Gastrocnemius medialis (tissue), 4 donors: Measurements from ENCODE around the gene SALL3.

ENCODE experiments used
- POLR2A ChIP-seq, 2 donors: fragments of 450-650 bp; IDR thresholded peaks; one replicate each; pipeline ENCODE4 v1.6.1; 2017; ENCODE audit warnings: antibody characterized with exemption in 2 of 2, mild to moderate bottlenecking in 2 of 2, moderate library complexity in 2 of 2
- TF ChIP-seq, protein P1 (sequence below), 5 experiments: fragments of 450-650 bp in 3 of 5; fragments of 200-600 bp in 2 of 5; sonication (generic) in 2 of 5; IDR thresholded peaks in 4 of 5; conservative IDR thresholded peaks in 1 of 5; 1 replicate in 4 of 5; 2 replicates in 1 of 5; pipeline ENCODE4 v1.5.1; 2016 to 2019; ENCODE audit warnings: antibody characterized with exemption in 5 of 5, mild to moderate bottlenecking in 3 of 5, moderate library complexity in 3 of 5

DNA sequence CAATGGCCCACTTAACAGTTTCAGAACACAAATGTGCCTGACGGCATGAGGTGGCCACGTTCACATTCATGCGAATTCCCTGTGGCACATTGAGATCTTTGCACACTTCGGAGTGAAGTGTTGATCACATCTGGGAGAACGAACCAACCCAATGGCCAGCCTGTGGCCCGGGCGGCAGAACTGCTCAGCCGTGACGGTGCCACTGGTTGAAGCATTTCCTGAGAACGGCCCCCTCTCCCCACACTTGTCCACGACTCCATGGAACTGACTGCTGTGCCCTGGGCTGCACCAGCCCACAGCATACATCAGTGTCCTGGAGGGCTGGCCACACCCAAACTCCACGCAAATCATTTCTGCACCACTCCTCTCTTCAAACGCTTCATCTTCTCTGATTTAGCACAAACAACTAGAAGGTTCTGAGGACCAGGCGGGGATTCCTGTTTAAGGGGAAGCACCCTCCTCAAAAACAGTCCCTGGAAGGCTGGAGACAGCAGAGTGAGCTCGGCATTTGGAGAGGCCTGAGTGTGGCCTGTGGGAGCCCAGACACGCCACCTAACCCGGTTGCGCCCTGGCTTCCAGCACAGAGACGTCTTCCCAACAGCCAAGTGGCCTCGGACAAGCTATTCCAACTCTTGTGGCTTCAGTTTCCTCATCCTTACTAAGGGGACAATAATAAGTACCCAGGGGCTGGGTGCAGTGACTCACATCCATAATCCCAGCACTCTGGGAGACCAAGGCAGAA, 9.9 kb upstream of the SALL3 start:
- TF ChIP-seq POLR2A (IDR thresholded peaks at IDR 0.05), result no peak
- TF ChIP-seq, protein P1, sequence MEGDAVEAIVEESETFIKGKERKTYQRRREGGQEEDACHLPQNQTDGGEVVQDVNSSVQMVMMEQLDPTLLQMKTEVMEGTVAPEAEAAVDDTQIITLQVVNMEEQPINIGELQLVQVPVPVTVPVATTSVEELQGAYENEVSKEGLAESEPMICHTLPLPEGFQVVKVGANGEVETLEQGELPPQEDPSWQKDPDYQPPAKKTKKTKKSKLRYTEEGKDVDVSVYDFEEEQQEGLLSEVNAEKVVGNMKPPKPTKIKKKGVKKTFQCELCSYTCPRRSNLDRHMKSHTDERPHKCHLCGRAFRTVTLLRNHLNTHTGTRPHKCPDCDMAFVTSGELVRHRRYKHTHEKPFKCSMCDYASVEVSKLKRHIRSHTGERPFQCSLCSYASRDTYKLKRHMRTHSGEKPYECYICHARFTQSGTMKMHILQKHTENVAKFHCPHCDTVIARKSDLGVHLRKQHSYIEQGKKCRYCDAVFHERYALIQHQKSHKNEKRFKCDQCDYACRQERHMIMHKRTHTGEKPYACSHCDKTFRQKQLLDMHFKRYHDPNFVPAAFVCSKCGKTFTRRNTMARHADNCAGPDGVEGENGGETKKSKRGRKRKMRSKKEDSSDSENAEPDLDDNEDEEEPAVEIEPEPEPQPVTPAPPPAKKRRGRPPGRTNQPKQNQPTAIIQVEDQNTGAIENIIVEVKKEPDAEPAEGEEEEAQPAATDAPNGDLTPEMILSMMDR (IDR thresholded peaks at IDR 0.05 in 4 of 5, conservative IDR thresholded peaks at IDR 0.05 in 1 of 5), result no peak
